ENCODE results near the gene NCSTN.

The NCSTN gene

GRCh38 chr1:160407839-160408801, 64.9 kb downstream of the NCSTN start:
- DNase-seq = no peak

Data from NCI-H526 treated with DMSO at 0.1 percent for 48 hours (cell line).